Right lobe of liver (tissue), 6 donors: ENCODE results near the gene CAMTA1. TPM values are rescaled to one million over a fixed set of nuclear protein-coding genes. Genes with fewer than 3 reads are reported as not detected.

Experiments
- ATAC-seq, 4 donors: fragments of 200-7000 bp; cut with Tn5 transposase; one replicate each; pipeline ENCODE4 v1.9.1; 2020; ENCODE audit warnings: mild to moderate bottlenecking in 4 of 4, moderate library complexity in 4 of 4
- DNase-seq, 3 donors: peaks; one replicate each; pipeline ENCODE4 v3.0.0-alpha.2; 2020
- H3K27ac ChIP-seq, 3 donors: fragments of 200-600 bp; one replicate each; pipeline ENCODE4 v1.8.0; 2022
- H3K27me3 ChIP-seq, 2 donors: fragments of 200-600 bp; one replicate each; pipeline ENCODE4 v1.8.0; 2022
- H3K36me3 ChIP-seq, 4 donors: fragments of 200-600 bp; sonication (generic) in 1 of 4; one replicate each; pipeline versions ENCODE4 v1.5.1 to v1.8.0; 2017 to 2022; ENCODE audit warnings: control low read depth in 1 of 4
- H3K4me1 ChIP-seq, 4 donors: fragments of 200-600 bp; sonication (generic) in 1 of 4; one replicate each; pipeline versions ENCODE4 v1.5.1 to v1.8.0; 2017 to 2022; ENCODE audit warnings: control low read depth in 1 of 4
- H3K4me3 ChIP-seq, 3 donors: fragments of 200-600 bp; one replicate each; pipeline ENCODE4 v1.8.0; 2022
- H3K9me3 ChIP-seq, 4 donors: fragments of 200-600 bp; sonication (generic) in 1 of 4; one replicate each; pipeline versions ENCODE4 v1.5.1 to v1.8.0; 2017 to 2022; ENCODE audit warnings: control low read depth in 1 of 4
- CTCF ChIP-seq, 4 donors: fragments of 200-600 bp in 3 of 4; fragments of 450-650 bp in 1 of 4; IDR thresholded peaks; one replicate each; pipeline versions ENCODE4 v1.5.1 to v1.8.0; 2016 to 2022; ENCODE audit warnings: antibody characterized with exemption in 4 of 4, mild to moderate bottlenecking in 2 of 4
- POLR2A ChIP-seq: fragments of 450-650 bp; IDR thresholded peaks from one replicate; pipeline ENCODE4 v1.6.1; 2017; ENCODE audit warnings: antibody characterized with exemption, mild to moderate bottlenecking
- WGBS: methylation state at CpG from one replicate; pipeline ENCODE4 v1.1.6; 2018; ENCODE audit warnings: low coverage, low lambda C conversion rate; ENCODE audit not compliant: insufficient coverage; ENCODE audit errors: missing lambda C conversion rate; 5-methylcytosine and 5-hydroxymethylcytosine counted together
- intact Hi-C, 2 donors: fragments of 100-400 bp; cut with DNase I; formaldehyde crosslinking; loops; one replicate each; pipeline versions ENCODE4 v1.11.2 to v1.14.1; 2022
- total RNA-seq, 6 experiments: library from RNA; depleted of rRNA in 2 of 6; stranded (reverse); fragments of >200 nt in 2 of 6; fragmentation: NEBNext Ultra II Directional in 3 of 6; extraction: Animal tissue kit (Norgen Biotek cat#: 25700) in 3 of 6; gene quantifications; one replicate each; pipeline versions ENCODE4 v1.1.0 to v1.2.4, GENCODE V29; 2016 to 2023
- donor health status: DM: no; HTN: yes; CAD: no.
- donor health status: DM: no; HTN: no; CAD: no.
- donor health status: DM: no; HTN: no; CAD: no.
- donor health status: DM: no; HTN: yes; CAD: no.
- donor health status: DM: no; HTN: yes; CAD: no.

The CAMTA1 gene
- total RNA-seq, 6 experiments from 2014 or later = 32.3 to 49.4 (median 37.2) TPM

- DNase-seq = no peak
- no peak overlapping the region for H3K4me3 ChIP-seq
- no peak for ATAC-seq
- no peaks in the 10 kb centered on the region for H3K27me3 ChIP-seq
- intact Hi-C loops = no loop called here
- H3K36me3 ChIP-seq = no peaks in the 10 kb centered on the region
- no peaks in the 10 kb centered on the region for H3K4me1 ChIP-seq
- WGBS = 51% methylated on average over 6 of the region's 11 CpGs
- no peaks in the 10 kb centered on the region for H3K9me3 ChIP-seq
- H3K27ac ChIP-seq = no peak overlapping the region
- no peak for TF ChIP-seq CTCF (IDR thresholded peaks at IDR 0.05)
- no peak for TF ChIP-seq POLR2A
These were observed 468.8 kb downstream of the CAMTA1 start for GRCh38 chr1:7253988-7254587.

DNA sequence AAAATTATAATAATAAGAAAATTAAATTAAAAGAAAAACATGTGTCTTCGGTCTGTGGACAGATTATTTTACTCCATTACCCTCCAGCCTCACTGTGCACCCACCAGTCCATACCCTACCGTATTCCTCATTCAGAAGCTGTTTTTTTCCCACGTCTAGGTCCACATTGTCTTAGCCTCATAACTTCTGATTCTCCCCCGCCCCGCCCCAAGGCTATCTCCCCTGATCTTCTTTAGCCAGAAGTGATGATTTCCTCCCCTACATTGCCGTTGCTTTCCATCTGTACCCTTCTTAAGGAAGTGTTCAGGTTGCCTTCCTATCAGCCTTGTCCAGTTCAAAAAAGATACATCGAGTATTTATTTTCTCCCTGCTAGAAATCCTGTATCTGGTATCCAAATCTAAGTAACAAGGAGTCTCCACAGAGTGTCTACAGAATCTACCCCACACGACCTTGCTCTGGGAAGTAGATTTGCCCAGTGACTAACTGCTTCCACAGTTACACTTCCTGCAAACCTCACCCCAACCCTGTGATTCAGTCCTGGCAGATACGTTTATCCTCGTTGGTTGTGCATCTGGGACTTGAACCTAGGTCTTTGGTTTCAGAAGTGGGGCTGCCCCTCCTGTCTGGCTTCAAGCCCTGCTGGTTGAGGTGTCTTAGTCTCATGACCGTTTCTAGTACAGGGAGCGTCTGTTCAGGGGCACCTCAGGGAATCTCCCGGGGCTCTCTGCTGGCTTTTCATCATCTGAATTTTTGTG is 470.2 kb downstream of the CAMTA1 start:
- H3K4me3 ChIP-seq = no peak overlapping the region
- ATAC-seq = no peak
- no peaks in the 10 kb centered on the region for H3K4me1 ChIP-seq
- no peak overlapping the region for H3K27ac ChIP-seq
- no peaks in the 10 kb centered on the region for H3K36me3 ChIP-seq
- WGBS = 63% methylated on average over 10 of the region's 13 CpGs
- DNase-seq = no peak
- no peaks in the 10 kb centered on the region for H3K9me3 ChIP-seq
- intact Hi-C loops = no loop called here
- no peaks in the 10 kb centered on the region for H3K27me3 ChIP-seq
- no peak for TF ChIP-seq POLR2A
- TF ChIP-seq CTCF (IDR thresholded peaks at IDR 0.05) = no peak

- no peak for DNase-seq
- H3K27ac ChIP-seq = no peak overlapping the region
- H3K27me3 ChIP-seq = no peaks in the 10 kb centered on the region
- intact Hi-C loops = no loop called here
- ATAC-seq = no peak
- TF ChIP-seq CTCF (IDR thresholded peaks at IDR 0.05) (no peak), POLR2A (no peak)
- H3K4me1 ChIP-seq = no peaks in the 10 kb centered on the region
- no peaks in the 10 kb centered on the region for H3K36me3 ChIP-seq
- no peak overlapping the region for H3K4me3 ChIP-seq
- WGBS = 96% methylated on average over 4 of the region's 7 CpGs
- H3K9me3 ChIP-seq = no peaks in the 10 kb centered on the region
These were observed 471.3 kb downstream of the CAMTA1 start for GRCh38 chr1:7256526-7256925.

- no peaks in the 10 kb centered on the region for H3K9me3 ChIP-seq
- no peaks in the 10 kb centered on the region for H3K36me3 ChIP-seq
- intact Hi-C loops = no loop called here
- TF ChIP-seq CTCF (IDR thresholded peaks at IDR 0.05) = no peak
- no peak for TF ChIP-seq POLR2A
- ATAC-seq (no peak), DNase-seq (no peak)
- H3K27ac ChIP-seq = no peak overlapping the region
- H3K27me3 ChIP-seq = no peaks in the 10 kb centered on the region
- H3K4me1 ChIP-seq = no peaks in the 10 kb centered on the region
- no peak overlapping the region for H3K4me3 ChIP-seq
- WGBS = 74% methylated on average over 8 of the region's 10 CpGs
These were observed 472.0 kb downstream of the CAMTA1 start for GRCh38 chr1:7257225-7257624.
